Measurements from ENCODE around the gene CIITA. TPM values are rescaled to one million over a fixed set of nuclear protein-coding genes. Genes with fewer than 3 reads are reported as not detected.

The CIITA gene
- total RNA-seq, 1 donor from 2014 or later: 13.0 TPM

DNA sequence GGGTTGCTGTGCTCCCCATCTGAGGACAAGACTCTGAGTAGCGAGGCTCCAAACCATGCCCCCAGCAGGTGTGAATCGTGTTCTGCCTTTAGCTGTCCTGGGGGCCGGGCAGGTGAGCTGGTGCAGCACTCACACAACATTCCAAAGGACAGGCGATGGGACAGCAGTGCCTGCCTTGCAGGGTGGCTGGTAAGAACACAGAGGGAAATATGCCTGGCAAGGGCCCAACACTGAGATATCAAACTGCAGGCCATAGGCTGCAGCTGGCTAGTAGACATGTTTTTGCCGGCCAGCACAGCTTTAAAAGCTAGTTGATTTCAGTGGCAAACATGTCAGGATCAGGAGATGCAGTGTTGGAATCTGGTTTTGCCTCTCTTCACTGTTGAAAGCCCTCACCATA lies 91.0 kb downstream of the CIITA start:
- Mint-ChIP-seq H3K9me3 (peaks cover 11% of the 10 kb centered on the region), H3K36me3 (ENCODE audit: low read depth) (peaks cover 47% of the 10 kb centered on the region), H3K27me3 (ENCODE audit: insufficient read depth) (no peaks in the 10 kb centered on the region), H3K4me1 (ENCODE audit: low read depth) (peaks cover 81% of the 10 kb centered on the region), H3K27ac (no peak overlapping the region), H3K4me3 (no peak overlapping the region)
- DNase-seq (ENCODE audit: low spot score): no peak
- intact Hi-C loops (cut with micrococcal nuclease): no loop called here

DNA sequence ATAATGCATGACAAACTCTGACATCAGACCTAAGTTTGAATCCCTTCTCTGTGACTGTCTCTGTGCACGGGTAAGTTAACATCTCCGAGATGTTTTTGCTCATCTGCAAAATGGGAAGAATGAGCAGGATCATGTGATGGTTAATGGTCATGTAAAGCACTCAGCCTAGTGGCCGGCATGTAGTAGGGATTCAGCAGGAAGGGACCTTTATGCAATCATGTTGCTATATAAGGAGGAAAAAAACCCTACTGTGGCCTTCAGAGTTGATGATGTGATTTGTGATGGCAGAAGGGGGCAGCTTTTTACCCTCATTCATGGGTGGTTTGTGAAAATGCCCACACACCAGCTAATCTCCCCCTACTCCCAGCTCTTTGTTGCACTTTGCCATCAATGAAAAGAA lies 91.5 kb downstream of the CIITA start:
- Mint-ChIP-seq H3K27ac (no peak overlapping the region), H3K36me3 (ENCODE audit: low read depth) (peaks cover 47% of the 10 kb centered on the region), H3K4me3 (no peak overlapping the region), H3K9me3 (peaks cover 11% of the 10 kb centered on the region), H3K4me1 (ENCODE audit: low read depth) (peaks cover 81% of the 10 kb centered on the region), H3K27me3 (ENCODE audit: insufficient read depth) (no peaks in the 10 kb centered on the region)
- intact Hi-C loops (cut with micrococcal nuclease): no loop called here
- DNase-seq (ENCODE audit: low spot score): no peak

DNA sequence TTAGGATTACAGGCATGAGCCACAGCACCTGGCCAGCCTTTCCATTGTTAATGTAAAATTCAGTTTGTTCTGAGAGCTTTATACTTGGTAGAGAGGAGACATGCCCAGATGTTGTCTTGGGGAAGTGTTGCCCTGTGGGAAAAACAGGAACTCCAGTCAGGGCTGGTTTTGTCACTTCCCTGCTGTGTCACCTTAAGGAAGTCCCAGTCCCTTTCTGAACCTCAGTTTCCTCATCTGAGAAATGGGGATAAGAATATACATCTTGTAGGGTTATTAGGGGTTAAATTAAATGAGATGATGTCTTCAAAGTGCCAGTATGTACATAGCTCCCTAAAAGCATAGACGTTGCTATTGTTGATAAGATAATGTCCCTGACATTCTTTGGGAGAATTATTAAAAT lies 92.6 kb downstream of the CIITA start:
- H3K9me3 Mint-ChIP-seq: peaks cover 11% of the 10 kb centered on the region
- no peak overlapping the region for H3K27ac Mint-ChIP-seq
- H3K4me3 Mint-ChIP-seq: no peak overlapping the region
- H3K36me3 Mint-ChIP-seq (ENCODE audit: low read depth): peaks cover 47% of the 10 kb centered on the region
- peaks cover 75% of the 10 kb centered on the region for H3K4me1 Mint-ChIP-seq (ENCODE audit: low read depth)
- intact Hi-C loops (cut with micrococcal nuclease): no loop called here
- no peaks in the 10 kb centered on the region for H3K27me3 Mint-ChIP-seq (ENCODE audit: insufficient read depth)
- no peak for DNase-seq (ENCODE audit: low spot score)

DNA sequence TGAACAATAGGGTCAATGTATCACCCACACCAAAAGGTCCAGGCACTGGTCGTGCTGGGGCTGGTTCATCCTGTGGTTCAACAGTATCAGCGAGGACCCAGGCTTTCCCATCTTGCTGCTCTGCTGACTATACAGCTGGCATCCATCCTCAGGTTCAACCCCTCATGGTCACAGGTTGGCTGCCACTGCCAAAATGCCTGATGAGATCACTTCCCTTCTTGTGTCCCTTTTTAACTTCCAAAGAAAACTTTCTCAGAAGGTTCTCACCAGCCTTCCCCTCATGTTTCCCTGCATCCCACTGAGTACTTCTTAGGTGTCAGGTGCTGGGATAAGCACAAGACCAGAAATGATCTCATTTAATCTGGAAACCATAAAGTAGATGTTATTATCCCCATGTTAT lies 93.1 kb downstream of the CIITA start:
- H3K27me3 Mint-ChIP-seq (ENCODE audit: insufficient read depth): no peaks in the 10 kb centered on the region
- peaks cover 75% of the 10 kb centered on the region for H3K4me1 Mint-ChIP-seq (ENCODE audit: low read depth)
- no peak overlapping the region for H3K4me3 Mint-ChIP-seq
- H3K36me3 Mint-ChIP-seq (ENCODE audit: low read depth): peaks cover 50% of the 10 kb centered on the region
- intact Hi-C loops (cut with micrococcal nuclease): no loop called here
- H3K27ac Mint-ChIP-seq: no peak overlapping the region
- no peak for DNase-seq (ENCODE audit: low spot score)
- H3K9me3 Mint-ChIP-seq: peaks cover 11% of the 10 kb centered on the region

DNA sequence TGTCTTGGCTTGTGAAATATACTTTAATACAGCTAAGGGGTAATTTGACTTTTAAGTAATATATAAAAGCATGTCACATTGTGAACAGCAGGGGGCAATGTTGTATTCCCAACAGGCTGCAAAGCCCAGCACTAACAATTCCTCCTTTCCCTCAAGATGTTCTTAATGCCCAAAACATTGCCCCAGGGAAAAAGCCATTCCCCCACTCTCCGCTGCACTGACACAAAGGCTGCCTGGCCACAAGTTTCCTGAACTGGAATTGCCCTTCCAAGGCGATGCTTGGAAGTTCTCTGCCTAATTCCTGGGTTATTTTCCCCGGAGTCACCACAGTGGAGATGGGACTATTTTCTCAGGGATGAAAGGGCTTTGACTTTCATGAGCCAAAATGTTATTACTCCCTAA lies 94.6 kb downstream of the CIITA start:
- peak overlapping the region; percentile 41 for H3K4me3 Mint-ChIP-seq
- no peaks in the 10 kb centered on the region for H3K27me3 Mint-ChIP-seq (ENCODE audit: insufficient read depth)
- H3K9me3 Mint-ChIP-seq: peaks cover 3% of the 10 kb centered on the region
- intact Hi-C loops (cut with micrococcal nuclease): loop anchor here (1.0 kb wide), 3 partner anchors 123 to 286 kb away; no protein-coding TSS in a partner anchor
- H3K27ac Mint-ChIP-seq: peak overlapping the region; percentile 70
- H3K4me1 Mint-ChIP-seq (ENCODE audit: low read depth): peaks cover 68% of the 10 kb centered on the region
- H3K36me3 Mint-ChIP-seq (ENCODE audit: low read depth): peaks cover 41% of the 10 kb centered on the region
- DNase-seq (ENCODE audit: low spot score): peak; percentile 28

DNA sequence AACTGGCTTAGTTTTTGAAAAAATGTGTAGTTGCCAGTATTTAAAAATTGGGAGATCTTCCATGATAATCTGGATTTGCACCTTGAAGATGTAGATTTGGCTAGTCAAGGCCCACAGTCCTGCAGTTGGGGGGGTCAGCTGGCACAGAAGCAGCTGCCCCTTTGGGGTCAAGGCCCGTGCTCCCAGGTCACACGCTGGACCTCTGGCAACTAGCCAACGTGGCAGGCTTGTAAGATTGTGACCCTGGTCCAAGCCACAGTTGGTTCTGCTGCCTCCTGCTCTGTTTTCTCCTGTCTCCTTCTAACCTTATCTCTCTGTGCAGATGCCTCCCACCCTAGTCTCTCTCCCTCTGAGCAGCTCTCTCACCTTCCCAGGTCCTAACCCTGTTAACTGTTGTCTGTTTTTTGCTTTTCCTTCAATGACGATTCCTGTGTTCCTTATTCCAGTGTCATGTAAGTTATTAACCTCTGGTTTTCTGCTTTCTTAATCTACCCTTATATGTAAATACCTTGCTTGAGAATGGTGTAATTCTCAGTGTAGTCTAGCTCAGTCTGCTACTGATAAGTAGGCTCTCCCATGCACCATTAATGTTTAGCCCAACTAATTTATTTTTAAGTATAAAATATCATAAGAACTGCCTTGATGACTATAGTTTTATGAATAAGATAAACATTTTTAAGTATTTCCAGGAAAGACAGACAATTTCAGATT lies 95.3 kb downstream of the CIITA start:
- Mint-ChIP-seq H3K36me3 (ENCODE audit: low read depth) (peaks cover 41% of the 10 kb centered on the region), H3K9me3 (no peaks in the 10 kb centered on the region), H3K27me3 (ENCODE audit: insufficient read depth) (no peaks in the 10 kb centered on the region), H3K4me1 (ENCODE audit: low read depth) (peaks cover 68% of the 10 kb centered on the region), H3K27ac (peak overlapping the region; percentile 70), H3K4me3 (peak overlapping the region; percentile 65)
- intact Hi-C loops (cut with micrococcal nuclease): loop anchor here (1.0 kb wide), 1 partner anchor 8 kb away; no protein-coding TSS in a partner anchor
- no peak for DNase-seq (ENCODE audit: low spot score)

DNA sequence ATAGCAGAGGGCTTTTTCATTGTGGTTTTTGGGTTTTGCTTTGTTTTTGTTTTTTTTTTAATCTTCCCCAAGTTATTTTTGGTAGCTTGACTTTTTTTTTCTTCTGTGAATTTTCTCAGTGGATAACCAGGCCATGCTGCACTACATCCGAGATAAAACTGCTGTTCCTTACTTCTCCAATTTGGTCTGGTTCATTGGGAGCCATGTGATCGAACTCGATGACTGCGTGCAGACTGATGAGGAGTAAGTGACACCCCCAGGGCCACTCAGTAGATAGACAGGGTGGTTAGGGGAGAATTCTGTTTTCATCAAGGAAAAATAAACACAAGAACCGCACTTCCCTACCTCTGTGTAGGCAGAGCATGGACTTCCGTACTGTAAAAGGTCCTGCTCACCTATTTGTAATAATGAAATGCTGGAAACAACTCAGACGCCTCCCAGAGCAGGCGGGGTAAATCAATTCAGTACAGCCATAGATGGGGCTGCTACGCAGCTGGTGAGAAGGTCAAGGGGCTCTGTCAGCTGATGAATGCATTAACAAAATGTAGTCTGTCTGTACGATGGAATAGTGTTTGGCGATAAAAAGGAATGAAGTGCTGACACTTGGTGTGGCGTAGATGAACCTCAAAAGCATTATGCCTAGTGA lies 95.9 kb downstream of the CIITA start:
- H3K36me3 Mint-ChIP-seq (ENCODE audit: low read depth): peaks cover 48% of the 10 kb centered on the region
- intact Hi-C loops (cut with micrococcal nuclease): loop anchor here (1.0 kb wide), 1 partner anchor 9 kb away; no protein-coding TSS in a partner anchor
- no peaks in the 10 kb centered on the region for H3K9me3 Mint-ChIP-seq
- DNase-seq (ENCODE audit: low spot score): no peak
- no peaks in the 10 kb centered on the region for H3K27me3 Mint-ChIP-seq (ENCODE audit: insufficient read depth)
- H3K4me1 Mint-ChIP-seq (ENCODE audit: low read depth): peaks cover 75% of the 10 kb centered on the region
- H3K27ac Mint-ChIP-seq: peak overlapping the region; percentile 70
- H3K4me3 Mint-ChIP-seq: peak overlapping the region; percentile 65

DNA sequence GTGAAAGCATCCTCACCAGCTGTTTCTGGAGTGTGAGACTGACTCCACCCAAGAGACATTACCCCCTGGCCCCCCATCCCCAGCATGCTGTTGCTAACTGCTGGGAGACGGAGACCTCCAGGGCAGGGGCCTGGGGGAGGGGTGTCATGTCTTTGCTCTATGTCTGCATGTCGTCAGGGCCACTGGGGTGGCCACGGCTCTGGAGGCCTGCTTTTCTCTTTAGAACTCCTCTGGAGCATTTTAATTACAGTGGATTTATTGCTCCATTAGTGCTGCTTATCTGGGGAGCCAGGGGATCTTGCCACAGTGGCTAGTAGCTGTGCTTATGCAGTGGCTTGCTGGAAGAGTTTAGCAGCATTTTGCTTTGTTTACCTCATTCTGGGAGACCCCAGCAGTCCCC lies 99.6 kb downstream of the CIITA start:
- no peaks in the 10 kb centered on the region for H3K9me3 Mint-ChIP-seq
- H3K36me3 Mint-ChIP-seq (ENCODE audit: low read depth): peaks cover 44% of the 10 kb centered on the region
- H3K4me1 Mint-ChIP-seq (ENCODE audit: low read depth): peaks cover 67% of the 10 kb centered on the region

DNA sequence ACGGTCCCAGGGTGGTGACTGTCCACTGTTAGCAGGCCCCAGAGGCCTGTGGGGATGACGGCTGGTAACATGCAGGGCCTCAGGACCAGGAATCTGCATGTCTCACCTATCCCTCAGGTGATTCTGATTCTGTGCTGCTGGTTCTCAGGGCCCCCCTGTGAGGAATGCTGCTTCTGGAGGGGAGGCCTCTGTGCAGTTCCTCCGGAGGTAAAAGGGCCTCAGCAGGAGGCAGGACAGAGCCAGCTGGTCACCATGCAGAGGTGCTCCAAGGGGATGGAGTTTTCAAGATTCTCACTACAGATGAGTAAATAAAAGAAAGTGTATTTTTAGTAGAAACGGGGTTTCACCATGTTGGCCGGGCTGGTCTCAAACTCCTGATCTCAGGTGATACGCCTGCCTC lies 101.1 kb downstream of the CIITA start:
- no peak for DNase-seq (ENCODE audit: low spot score)
- Mint-ChIP-seq H3K27me3 (ENCODE audit: insufficient read depth) (no peaks in the 10 kb centered on the region), H3K27ac (peak overlapping the region; percentile 16), H3K4me1 (ENCODE audit: low read depth) (peaks cover 67% of the 10 kb centered on the region), H3K4me3 (no peak overlapping the region), H3K36me3 (ENCODE audit: low read depth) (peaks cover 45% of the 10 kb centered on the region), H3K9me3 (no peaks in the 10 kb centered on the region)
- intact Hi-C loops (cut with micrococcal nuclease): no loop called here

More for the DNA sequence above, 99.6 kb downstream of the CIITA start:
- no peak for DNase-seq (ENCODE audit: low spot score)
- intact Hi-C loops (cut with micrococcal nuclease): loop anchor here (1.0 kb wide), 1 partner anchor 12 kb away; no protein-coding TSS in a partner anchor
- Mint-ChIP-seq H3K27me3 (ENCODE audit: insufficient read depth) (no peaks in the 10 kb centered on the region), H3K4me3 (no peak overlapping the region), H3K27ac (no peak overlapping the region)

DNA sequence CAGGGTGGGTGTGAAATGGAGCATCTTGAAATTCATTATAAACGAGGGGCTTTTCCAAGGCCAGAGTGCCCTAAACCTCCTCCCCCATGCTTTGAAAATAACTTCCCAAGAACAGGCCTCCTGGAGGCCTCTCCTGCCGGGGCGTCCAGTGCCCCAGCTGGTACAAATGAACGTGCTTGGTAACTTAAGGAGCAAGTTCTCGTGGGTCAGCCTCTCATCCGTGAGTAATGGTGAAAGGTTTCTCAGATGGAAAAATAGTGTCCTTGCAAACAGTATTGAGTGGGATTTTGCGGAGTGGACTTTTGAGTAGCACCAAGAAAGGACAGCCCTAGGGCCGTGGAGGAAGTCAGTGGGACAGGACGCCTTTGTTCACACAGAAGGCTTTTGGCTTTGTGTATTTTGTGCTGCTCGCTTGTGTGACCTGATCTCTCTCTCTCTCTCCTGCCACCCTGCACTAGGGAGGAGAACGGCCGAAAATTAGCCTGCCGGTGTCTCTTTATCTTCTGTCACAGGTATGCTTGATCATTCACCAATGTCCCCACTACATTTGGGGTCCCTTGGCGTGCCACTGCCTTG lies 102.0 kb downstream of the CIITA start:
- Mint-ChIP-seq H3K4me1 (ENCODE audit: low read depth) (peaks cover 70% of the 10 kb centered on the region), H3K27ac (no peak overlapping the region), H3K4me3 (peak overlapping the region; percentile 21), H3K36me3 (ENCODE audit: low read depth) (peaks cover 45% of the 10 kb centered on the region), H3K27me3 (ENCODE audit: insufficient read depth) (no peaks in the 10 kb centered on the region), H3K9me3 (no peaks in the 10 kb centered on the region)
- DNase-seq (ENCODE audit: low spot score): no peak
- intact Hi-C loops (cut with micrococcal nuclease): no loop called here

DNA sequence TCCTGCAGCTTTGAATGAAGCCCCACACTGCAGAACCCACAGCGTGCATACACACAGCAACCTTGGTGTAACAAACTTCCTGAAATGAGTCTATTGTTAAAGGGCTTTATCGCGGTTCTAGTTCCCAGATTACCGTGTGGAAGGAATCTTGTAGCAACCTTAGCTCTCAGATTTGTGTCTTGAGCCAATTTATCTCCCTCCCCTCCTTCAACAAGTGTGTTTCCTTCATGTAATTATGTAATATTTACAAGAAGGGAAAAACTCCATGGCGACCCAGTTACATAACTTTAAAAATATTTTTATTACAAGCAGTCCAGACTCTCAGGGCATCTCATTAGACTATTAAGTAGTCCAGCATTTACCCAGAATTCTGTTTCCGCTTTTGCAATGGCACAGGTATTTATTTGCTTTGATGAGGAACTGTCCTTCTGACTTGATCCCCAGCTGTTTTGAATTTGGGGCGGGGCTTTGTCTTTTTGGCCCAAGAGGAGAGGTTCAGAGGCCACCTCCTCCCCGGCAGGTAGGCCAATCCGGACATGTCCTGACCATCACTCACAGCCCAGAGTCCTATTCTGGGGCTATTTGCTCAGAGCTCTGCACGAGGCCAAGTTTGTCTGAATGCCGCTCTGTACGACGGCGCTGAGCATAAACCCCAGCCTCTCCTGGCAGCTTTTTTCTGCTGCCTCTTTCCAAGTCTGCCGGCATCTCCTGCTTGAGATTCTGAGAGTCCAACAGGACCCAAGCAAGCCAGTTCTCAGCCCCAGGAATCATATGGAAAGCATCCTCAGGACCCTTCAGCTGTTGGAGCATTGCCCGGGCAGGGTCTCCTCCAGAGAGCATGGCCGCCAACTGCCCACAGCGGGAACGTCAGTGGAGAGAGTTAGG lies 103.0 kb downstream of the CIITA start:
- Mint-ChIP-seq H3K4me3 (no peak overlapping the region), H3K4me1 (ENCODE audit: low read depth) (peaks cover 72% of the 10 kb centered on the region), H3K36me3 (ENCODE audit: low read depth) (peaks cover 44% of the 10 kb centered on the region), H3K9me3 (no peaks in the 10 kb centered on the region), H3K27me3 (ENCODE audit: insufficient read depth) (no peaks in the 10 kb centered on the region), H3K27ac (no peak overlapping the region)
- intact Hi-C loops (cut with micrococcal nuclease): no loop called here
- DNase-seq (ENCODE audit: low spot score): no peak

DNA sequence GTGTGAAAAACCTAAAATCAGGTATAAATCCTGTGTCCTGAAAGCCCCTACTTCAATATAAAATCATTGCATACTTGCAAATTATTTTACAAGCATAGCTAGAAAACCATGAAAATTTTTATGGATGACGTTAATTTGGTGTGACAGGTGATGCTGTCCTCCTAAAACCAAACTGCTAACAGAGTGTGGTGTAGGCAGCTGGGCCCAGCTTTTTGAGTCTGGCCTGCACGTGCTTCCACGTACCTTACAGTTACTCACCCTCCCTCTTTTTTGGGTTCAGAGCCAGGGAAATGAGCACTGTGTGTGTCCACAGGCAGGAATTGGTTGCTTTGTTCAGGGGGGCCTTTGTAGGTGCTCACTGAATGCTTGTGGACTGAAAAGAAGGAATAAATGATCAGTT lies 103.8 kb downstream of the CIITA start:
- DNase-seq (ENCODE audit: low spot score): no peak
- Mint-ChIP-seq H3K4me3 (no peak overlapping the region), H3K9me3 (no peaks in the 10 kb centered on the region), H3K4me1 (ENCODE audit: low read depth) (peaks cover 72% of the 10 kb centered on the region), H3K36me3 (ENCODE audit: low read depth) (peaks cover 45% of the 10 kb centered on the region), H3K27me3 (ENCODE audit: insufficient read depth) (no peaks in the 10 kb centered on the region), H3K27ac (no peak overlapping the region)
- intact Hi-C loops (cut with micrococcal nuclease): no loop called here
